SK-N-SH (cell line): ENCODE measurements around the gene PER2. TPM values are rescaled to one million over a fixed set of nuclear protein-coding genes. Genes with fewer than 3 reads are reported as not detected.

ENCODE experiments used
- CTCF ChIA-PET: fragments of 300-600, 350-600 bp; formaldehyde crosslinking; extraction: SDS; loops from one replicate; lab custom pipeline; 2021; lab: Yijun Ruan, JAX
- POLR2A ChIA-PET: fragments of 350-600 bp; sonication (Branson Sonifier 250); formaldehyde crosslinking; extraction: SDS; loops from one replicate; lab custom pipeline; 2020; ENCODE audit warnings: antibody characterized with exemption, inconsistent platforms; lab: Yijun Ruan, JAX
- DNase-seq: peaks from one replicate; pipeline ENCODE4 v3.0.0; 2012
- H2AFZ ChIP-seq: fragments of 200-600 bp; sonication (generic); 2 replicates; pipeline ENCODE4 v1.8.1; 2016; ENCODE audit warnings: antibody characterized with exemption, mild to moderate bottlenecking, low read depth
- H3F3A ChIP-seq: fragments of 200-600 bp; sonication (generic); replicated peaks from 2 replicates; pipeline ENCODE3; 2016; ENCODE audit warnings: antibody characterized with exemption, mild to moderate bottlenecking; ENCODE audit not compliant: insufficient read depth
- H3K27ac ChIP-seq, 2 experiments: fragments of 200-500 bp in 1 of 2; fragments of 200-600 bp in 1 of 2; sonication (Bioruptor generic) in 1 of 2; sonication (generic), shearing (Covaris generic) in 1 of 2; 2 replicates each; pipeline versions ENCODE4 v1.5.1 to v1.6.1; 2014 to 2016; ENCODE audit warnings: low read depth in 2 of 2, inconsistent platforms in 1 of 2, low read length in 1 of 2, mild to moderate bottlenecking in 1 of 2, mixed read lengths in 1 of 2
- H3K27me3 ChIP-seq: fragments of 200-600 bp; sonication (generic), shearing (Covaris generic); 2 replicates; pipeline ENCODE4 v1.6.1; 2016; ENCODE audit warnings: mixed run types; ENCODE audit not compliant: insufficient read depth
- H3K36me3 ChIP-seq, 2 experiments: fragments of 200-500 bp in 1 of 2; fragments of 200-600 bp in 1 of 2; sonication (Bioruptor generic) in 1 of 2; sonication (generic) in 1 of 2; replicated peaks in 1 of 2; 2 replicates each; pipeline versions ENCODE3 to v1.5.1; 2014 to 2016; ENCODE audit warnings: low read length in 1 of 2, mild to moderate bottlenecking in 1 of 2; ENCODE audit not compliant: insufficient read depth in 2 of 2, control insufficient read depth in 1 of 2
- H3K4me1 ChIP-seq, 2 experiments: fragments of 200-500 bp in 1 of 2; fragments of 200-600 bp in 1 of 2; sonication (Bioruptor generic) in 1 of 2; sonication (generic), shearing (Covaris generic) in 1 of 2; 2 replicates each; pipeline versions ENCODE4 v1.5.1 to v1.6.1; 2014 to 2016; ENCODE audit warnings: low read depth in 1 of 2, low read length in 1 of 2, mixed run types in 1 of 2; ENCODE audit not compliant: insufficient read depth in 2 of 2, control insufficient read depth in 1 of 2
- H3K4me2 ChIP-seq: fragments of 200-600 bp; sonication (generic), shearing (Covaris generic); 2 replicates; pipeline ENCODE4 v1.6.1; 2017; ENCODE audit warnings: mixed run types
- H3K4me3 ChIP-seq, 2 experiments: fragments of 200-500 bp in 1 of 2; fragments of 200-600 bp in 1 of 2; sonication (Bioruptor generic) in 1 of 2; sonication (generic), shearing (Covaris generic) in 1 of 2; 2 replicates each; pipeline versions ENCODE4 v1.5.1 to v1.8.1; 2014 to 2016; ENCODE audit warnings: low read depth in 2 of 2, inconsistent platforms in 1 of 2, low read length in 1 of 2, mild to moderate bottlenecking in 1 of 2, mixed read lengths in 1 of 2, moderate library complexity in 1 of 2
- H3K79me2 ChIP-seq: fragments of 200-600 bp; sonication (generic); 2 replicates; pipeline ENCODE4 v1.8.1; 2017; ENCODE audit warnings: mild to moderate bottlenecking; ENCODE audit not compliant: insufficient read depth
- H3K9ac ChIP-seq: fragments of 200-600 bp; sonication (generic); 2 replicates; pipeline ENCODE4 v1.6.1; 2017; ENCODE audit warnings: mixed run types
- H3K9me2 ChIP-seq: fragments of 200-600 bp; sonication (generic); 2 replicates; pipeline ENCODE4 v1.6.1; 2017; ENCODE audit warnings: mixed run types
- H3K9me3 ChIP-seq: fragments of 200-600 bp; sonication (generic); 2 replicates; pipeline ENCODE4 v1.6.1; 2017; ENCODE audit warnings: mixed run types, mild to moderate bottlenecking, moderate library complexity
- H4K20me1 ChIP-seq: fragments of 200-600 bp; sonication (generic); 2 replicates; pipeline ENCODE4 v1.6.1; 2017; ENCODE audit warnings: mild to moderate bottlenecking, mixed run types; ENCODE audit not compliant: insufficient read depth
- ELF1 ChIP-seq: IDR thresholded peaks from 2 replicates; pipeline ENCODE4 v1.4.0; 2012
- FOXM1 ChIP-seq: IDR thresholded peaks from 2 replicates; pipeline ENCODE4 v1.4.0; 2012; ENCODE audit warnings: low read depth, mild to moderate bottlenecking
- GABPA ChIP-seq: IDR thresholded peaks from 2 replicates; pipeline ENCODE4 v1.4.0; 2012; ENCODE audit warnings: low read depth, mild to moderate bottlenecking
- IRF3 ChIP-seq: fragments of 150-350 bp; IDR thresholded peaks from 2 replicates; pipeline ENCODE4 v1.6.1; 2016; ENCODE audit warnings: mild to moderate bottlenecking, low read depth, low read length
- NFIC ChIP-seq: IDR thresholded peaks from 2 replicates; pipeline ENCODE4 v1.4.0; 2012; ENCODE audit warnings: borderline replicate concordance
- POLR2AphosphoS5 ChIP-seq: IDR thresholded peaks from 2 replicates; pipeline ENCODE4 v1.6.1; 2012; ENCODE audit warnings: low read depth, low read length
- RAD21 ChIP-seq: IDR thresholded peaks from 2 replicates; pipeline ENCODE4 v1.6.1; 2012; ENCODE audit warnings: mild to moderate bottlenecking, low read length
- RFX5 ChIP-seq: IDR thresholded peaks from 2 replicates; pipeline ENCODE4 v1.6.1; 2012; ENCODE audit warnings: mild to moderate bottlenecking, improper control_type of control experiment, low read length
- SIN3A ChIP-seq: IDR thresholded peaks from 2 replicates; pipeline ENCODE4 v1.6.1; 2012; ENCODE audit warnings: low read depth, mild to moderate bottlenecking, low read length, moderate library complexity, borderline replicate concordance
- TEAD4 ChIP-seq: IDR thresholded peaks from 2 replicates; pipeline ENCODE4 v1.4.0; 2012; ENCODE audit warnings: mild to moderate bottlenecking, borderline replicate concordance; ENCODE audit not compliant: insufficient read depth
- USF1 ChIP-seq: IDR thresholded peaks from 2 replicates; pipeline ENCODE4 v1.4.0; 2012; ENCODE audit warnings: low read depth, borderline replicate concordance
- USF2 ChIP-seq: fragments of 150-350 bp; IDR thresholded peaks from 2 replicates; pipeline ENCODE4 v1.6.1; 2017; ENCODE audit warnings: antibody characterized with exemption, low read length, low read depth, borderline replicate concordance
- YY1 ChIP-seq: IDR thresholded peaks from 2 replicates; pipeline ENCODE4 v1.4.0; 2012; ENCODE audit warnings: low read depth, mild to moderate bottlenecking
- ZBTB33 ChIP-seq: IDR thresholded peaks from 2 replicates; pipeline ENCODE4 v1.4.0; 2012; ENCODE audit warnings: low read depth, borderline replicate concordance
- WGBS: methylation state at CpG from one replicate; pipeline ENCODE4 v1.1.6; 2017; ENCODE audit warnings: low lambda C conversion rate; 5-methylcytosine and 5-hydroxymethylcytosine counted together
- polyA plus RNA-seq, 3 experiments: library from polyadenylated mRNA; depleted of rRNA; stranded (reverse); fragments of >200 nt; gene quantifications; 2 replicates each; pipeline ENCODE4 v1.2.3, GENCODE V29; 2012

Gene PER2
- polyA plus RNA-seq, 1 of the 3 experiments (the other 2 are of a cell fraction): 0.82 TPM

GRCh38 chr2:238265605-238266004 is 22.8 kb downstream of the PER2 start:
- Histone ChIP-seq H3K9ac (no peak overlapping the region), H3K79me2 (no peaks in the 10 kb centered on the region), H2AFZ (no peak overlapping the region), H3F3A (peaks cover 3% of the 10 kb centered on the region), H3K27me3 (no peaks in the 10 kb centered on the region), H3K36me3 (peaks cover 0 to 8% of the 10 kb centered on the region in 2 experiments), H3K4me2 (no peak overlapping the region), H3K27ac (no peak overlapping the region), H3K4me1 (peaks cover 0 to 13% of the 10 kb centered on the region in 2 experiments; a peak in 1 of 4 replicates), H4K20me1 (no peaks in the 10 kb centered on the region), H3K9me3 (no peaks in the 10 kb centered on the region), H3K4me3 (no peak overlapping the region), H3K9me2 (no peaks in the 10 kb centered on the region)
- ChIA-PET POLR2A (no interaction called here), CTCF (interaction anchor here (0.6 to 6.0 kb wide), 9 partner anchors 9 to 684 kb away, joined by 3 to 72 read pairs (median 28); partner anchors contain the start of genes ERFE and PER2)
- WGBS: 90% methylated on average over 11 of the region's 11 CpGs
- no peak for DNase-seq
- TF ChIP-seq ELF1 (no peak), USF1 (no peak), YY1 (no peak), SIN3A (no peak), POLR2AphosphoS5 (no peak), USF2 (no peak), IRF3 (no peak), ZBTB33 (no peak), RFX5 (no peak), FOXM1 (no peak)

GRCh38 chr2:238264072-238264460 is 24.3 kb downstream of the PER2 start:
- no peak for DNase-seq
- H3K9me2 ChIP-seq: no peaks in the 10 kb centered on the region
- peaks cover 0 to 8% of the 10 kb centered on the region in 2 experiments for H3K36me3 ChIP-seq
- peaks cover 0 to 15% of the 10 kb centered on the region in 2 experiments; a peak in 1 of 4 replicates for H3K4me1 ChIP-seq
- CTCF ChIA-PET: interaction anchor here (0.6 to 6.0 kb wide), 23 partner anchors 9 to 692 kb away, joined by 3 to 72 read pairs (median 8); partner anchors contain the start of genes ERFE, HES6 and PER2
- H3K27ac ChIP-seq: no peak overlapping the region
- H3K79me2 ChIP-seq: no peaks in the 10 kb centered on the region
- peaks cover 3% of the 10 kb centered on the region for H3F3A ChIP-seq
- no peak overlapping the region for H3K4me2 ChIP-seq
- H3K9me3 ChIP-seq: no peaks in the 10 kb centered on the region
- no peak for TF ChIP-seq USF1
- no peak for TF ChIP-seq NFIC
- no peak for TF ChIP-seq USF2
- TF ChIP-seq GABPA: no peak
- TF ChIP-seq TEAD4: no peak
- no peak for TF ChIP-seq RAD21
- no peak for TF ChIP-seq ELF1
- H3K27me3 ChIP-seq: no peaks in the 10 kb centered on the region
- no peak overlapping the region for H3K9ac ChIP-seq
- no peak overlapping the region for H3K4me3 ChIP-seq
- no peaks in the 10 kb centered on the region for H4K20me1 ChIP-seq
- POLR2A ChIA-PET: no interaction called here
- 80% methylated on average over 3 of the region's 4 CpGs for WGBS
- H2AFZ ChIP-seq: no peak overlapping the region
